Mesendoderm (in vitro differentiated cells): ENCODE results near the gene MOB3C.

ENCODE experiments used
- DNase-seq: peaks from one replicate; pipeline ENCODE4 v3.0.0; 2013
- H2AK5ac ChIP-seq: 2 replicates; pipeline ENCODE4 v1.6.1; 2013; ENCODE audit warnings: low read length, inconsistent platforms
- H2BK120ac ChIP-seq: 2 replicates; pipeline ENCODE4 v1.6.1; 2013; ENCODE audit warnings: low read depth, mild to moderate bottlenecking, low read length, moderate library complexity, mixed read lengths
- H2BK15ac ChIP-seq: replicated peaks from 2 replicates; pipeline ENCODE4 v1.6.1; 2013; ENCODE audit warnings: low read depth, mild to moderate bottlenecking, moderate library complexity
- H2BK5ac ChIP-seq: 2 replicates; pipeline ENCODE4 v1.6.1; 2013; ENCODE audit warnings: low read length, inconsistent platforms
- H3K18ac ChIP-seq: 2 replicates; pipeline ENCODE4 v1.6.1; 2013; ENCODE audit warnings: mild to moderate bottlenecking, low read length, mixed read lengths
- H3K23ac ChIP-seq: one replicate; pipeline ENCODE4 v1.6.1; 2013; ENCODE audit warnings: low read length
- H3K27ac ChIP-seq: 2 replicates; pipeline ENCODE4 v1.5.1; 2013; ENCODE audit warnings: low read depth, mild to moderate bottlenecking, inconsistent platforms, low read length, moderate library complexity
- H3K27me3 ChIP-seq: 2 replicates; pipeline ENCODE4 v1.6.1; 2013; ENCODE audit warnings: low read length, control low read depth, mild to moderate bottlenecking, inconsistent platforms; ENCODE audit not compliant: insufficient read depth, poor library complexity
- H3K36me3 ChIP-seq: 2 replicates; pipeline ENCODE4 v1.6.1; 2013; ENCODE audit warnings: low read length, inconsistent platforms; ENCODE audit not compliant: control insufficient read depth, insufficient read depth
- H3K4ac ChIP-seq: one replicate; pipeline ENCODE4 v1.6.1; 2013; ENCODE audit warnings: low read depth, mild to moderate bottlenecking, low read length, moderate library complexity
- H3K4me1 ChIP-seq: 2 replicates; pipeline ENCODE4 v1.6.1; 2013; ENCODE audit warnings: low read depth, low read length, inconsistent platforms; ENCODE audit not compliant: control insufficient read depth
- H3K4me2 ChIP-seq: 2 replicates; pipeline ENCODE4 v1.6.1; 2013; ENCODE audit warnings: low read length
- H3K4me3 ChIP-seq: 2 replicates; pipeline ENCODE4 v1.5.1; 2013; ENCODE audit warnings: mild to moderate bottlenecking, low read length
- H3K56ac ChIP-seq: one replicate; pipeline ENCODE4 v1.6.1; 2013; ENCODE audit warnings: low read length
- H3K79me1 ChIP-seq: 2 replicates; pipeline ENCODE4 v1.6.1; 2013; ENCODE audit warnings: low read length, inconsistent platforms
- H3K79me2 ChIP-seq: 2 replicates; pipeline ENCODE4 v1.6.1; 2013; ENCODE audit warnings: mild to moderate bottlenecking, low read length; ENCODE audit not compliant: control insufficient read depth, insufficient read depth
- H3K9ac ChIP-seq: 2 replicates; pipeline ENCODE4 v1.6.1; 2013; ENCODE audit warnings: low read length, inconsistent platforms
- H4K5ac ChIP-seq: one replicate; pipeline ENCODE4 v1.6.1; 2013; ENCODE audit warnings: low read length
- H4K8ac ChIP-seq: one replicate; pipeline ENCODE4 v1.6.1; 2013; ENCODE audit warnings: low read depth, mild to moderate bottlenecking, control low read depth, low read length, moderate library complexity
- WGBS: extraction: QIAGEN DNeasy Blood & Tissue Kit; methylation state at CpG from one replicate; pipeline ENCODE4 v1.1.7; 2013; ENCODE audit warnings: low lambda C conversion rate, missing lambda C conversion rate; ENCODE audit not compliant: insufficient coverage; ENCODE audit errors: extremely low coverage; 5-methylcytosine and 5-hydroxymethylcytosine counted together

MOB3C gene

DNA sequence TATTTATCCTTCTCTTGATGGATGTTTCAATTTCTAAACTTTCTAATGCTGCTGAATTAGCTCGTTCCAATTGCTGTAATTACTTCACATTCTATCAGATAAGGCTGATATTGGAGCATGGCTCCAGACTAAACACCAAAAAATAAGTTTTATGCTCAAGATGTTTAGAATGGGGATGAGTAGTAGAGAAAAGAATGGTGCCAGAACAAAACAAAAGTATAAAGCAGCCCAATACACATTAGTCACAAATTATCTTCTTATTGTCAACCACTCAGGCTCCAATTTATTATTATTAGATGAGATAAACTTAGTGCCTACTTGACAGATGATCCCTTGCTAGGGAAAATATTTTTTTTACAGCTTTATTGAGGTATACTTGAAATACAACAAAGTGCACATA, 29.7 kb upstream of the MOB3C start:
- H4K5ac ChIP-seq, result no peak overlapping the region
- no peak overlapping the region for H3K4me2 ChIP-seq
- no peak overlapping the region for H4K8ac ChIP-seq
- no peaks in the 10 kb centered on the region for H3K79me1 ChIP-seq
- WGBS, result no CpG with 5 or more reads among the region's 1 CpG
- H3K23ac ChIP-seq, result no peak overlapping the region
- H2BK15ac ChIP-seq, result no peak overlapping the region
- H3K56ac ChIP-seq, result no peak overlapping the region
- no peak overlapping the region for H3K4ac ChIP-seq
- no peaks in the 10 kb centered on the region for H3K27me3 ChIP-seq
- H3K18ac ChIP-seq, result no peak overlapping the region
- no peak overlapping the region for H3K9ac ChIP-seq
- H3K4me1 ChIP-seq, result no peaks in the 10 kb centered on the region
- DNase-seq, result no peak
- no peak overlapping the region for H3K4me3 ChIP-seq
- H2BK120ac ChIP-seq, result no peak overlapping the region
- H3K27ac ChIP-seq, result no peak overlapping the region
- H3K79me2 ChIP-seq, result no peaks in the 10 kb centered on the region
- H2BK5ac ChIP-seq, result no peak overlapping the region
- H3K36me3 ChIP-seq, result no peaks in the 10 kb centered on the region
- H2AK5ac ChIP-seq, result no peak overlapping the region

DNA sequence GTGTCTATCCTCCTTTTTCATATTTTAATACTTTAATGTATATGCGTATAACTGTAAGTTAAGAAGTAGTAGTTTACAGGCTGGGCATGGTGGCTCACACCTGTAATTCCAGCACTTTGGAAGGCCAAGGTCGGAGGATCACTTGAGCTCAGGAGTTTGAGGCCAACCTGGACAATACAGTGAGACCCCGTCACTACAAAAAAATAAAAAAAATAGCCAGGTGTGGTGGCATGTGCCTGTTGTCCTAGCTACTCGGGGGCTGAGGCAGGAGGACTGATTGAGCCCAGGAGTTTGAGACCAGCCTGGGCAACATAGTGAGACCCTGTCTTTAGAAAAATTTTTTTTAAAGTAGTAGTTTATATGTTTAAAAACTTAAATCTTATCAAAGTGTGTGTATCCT, 29.2 kb upstream of the MOB3C start:
- no peak overlapping the region for H4K8ac ChIP-seq
- H3K56ac ChIP-seq, result no peak overlapping the region
- H3K4ac ChIP-seq, result no peak overlapping the region
- no peaks in the 10 kb centered on the region for H3K79me1 ChIP-seq
- H3K4me1 ChIP-seq, result no peaks in the 10 kb centered on the region
- H3K23ac ChIP-seq, result no peak overlapping the region
- H3K4me2 ChIP-seq, result no peak overlapping the region
- H2BK15ac ChIP-seq, result no peak overlapping the region
- no CpG with 5 or more reads among the region's 4 CpGs for WGBS
- H2AK5ac ChIP-seq, result no peak overlapping the region
- no peaks in the 10 kb centered on the region for H3K36me3 ChIP-seq
- H2BK120ac ChIP-seq, result no peak overlapping the region
- H2BK5ac ChIP-seq, result no peak overlapping the region
- no peak overlapping the region for H3K4me3 ChIP-seq
- no peaks in the 10 kb centered on the region for H3K27me3 ChIP-seq
- H3K18ac ChIP-seq, result no peak overlapping the region
- H3K79me2 ChIP-seq, result no peaks in the 10 kb centered on the region
- no peak overlapping the region for H4K5ac ChIP-seq
- no peak for DNase-seq
- H3K27ac ChIP-seq, result no peak overlapping the region
- H3K9ac ChIP-seq, result no peak overlapping the region

DNA sequence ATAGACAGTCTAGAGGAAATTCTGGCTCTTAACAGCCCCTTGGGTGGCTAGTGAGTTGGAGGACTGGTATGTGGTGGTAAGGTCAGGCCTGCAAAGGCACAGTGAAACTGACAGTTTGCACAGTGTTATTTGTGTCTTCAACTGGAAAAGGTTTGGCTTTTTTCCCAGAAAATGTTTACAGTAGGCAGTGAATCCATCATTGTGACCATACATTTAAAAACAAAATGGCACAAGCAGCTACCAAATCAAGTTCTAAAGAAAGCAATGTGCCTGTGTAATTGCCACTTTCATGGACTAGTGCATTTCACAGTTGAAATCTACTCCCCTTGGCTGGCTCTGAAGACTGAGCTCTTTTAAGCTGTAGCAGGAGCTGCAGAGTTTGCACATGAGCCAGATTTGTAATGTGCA, 26.8 kb upstream of the MOB3C start:
- Histone ChIP-seq H2AK5ac (no peak overlapping the region), H2BK5ac (no peak overlapping the region), H3K56ac (no peak overlapping the region), H3K79me2 (no peaks in the 10 kb centered on the region), H3K4ac (no peak overlapping the region), H3K27me3 (no peaks in the 10 kb centered on the region), H3K4me3 (no peak overlapping the region), H2BK15ac (no peak overlapping the region), H3K27ac (no peak overlapping the region), H4K5ac (no peak overlapping the region), H3K23ac (no peak overlapping the region), H3K36me3 (no peaks in the 10 kb centered on the region), H3K4me1 (no peaks in the 10 kb centered on the region), H3K4me2 (no peak overlapping the region), H3K79me1 (no peaks in the 10 kb centered on the region), H3K18ac (no peak overlapping the region), H4K8ac (no peak overlapping the region), H2BK120ac (no peak overlapping the region), H3K9ac (no peak overlapping the region)
- no peak for DNase-seq

DNA sequence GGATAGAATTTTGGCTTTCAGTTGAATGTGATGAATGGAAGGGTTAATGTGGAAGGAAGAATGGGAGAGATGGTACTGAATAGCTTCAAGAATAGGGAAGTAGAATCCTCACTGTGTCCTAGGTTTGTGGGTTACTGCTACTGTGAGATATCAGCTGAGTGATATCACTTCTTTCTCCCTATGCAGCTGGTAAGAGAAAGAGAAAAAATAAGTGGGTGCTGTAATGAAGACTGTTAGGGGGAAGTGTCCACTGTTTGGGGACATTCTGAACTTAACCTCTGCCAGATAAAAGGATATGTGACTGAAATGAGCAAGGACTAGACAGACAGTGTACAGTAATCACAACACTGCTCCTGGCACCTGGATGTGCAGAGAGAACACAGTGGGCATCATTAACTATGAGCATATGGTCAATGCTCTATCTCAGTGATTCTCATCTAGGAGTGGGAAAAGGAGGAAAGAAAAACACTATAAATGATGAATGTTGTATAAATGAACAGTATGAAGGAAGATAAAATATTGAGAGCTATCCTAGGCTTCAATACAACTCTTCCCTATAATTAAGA, 25.6 kb upstream of the MOB3C start:
- no peak overlapping the region for H2BK120ac ChIP-seq
- H3K4me3 ChIP-seq, result no peak overlapping the region
- no peak overlapping the region for H3K56ac ChIP-seq
- H3K4me1 ChIP-seq, result no peaks in the 10 kb centered on the region
- no peaks in the 10 kb centered on the region for H3K27me3 ChIP-seq
- no peak for DNase-seq
- no peak overlapping the region for H2BK5ac ChIP-seq
- no peak overlapping the region for H3K23ac ChIP-seq
- no peak overlapping the region for H3K4me2 ChIP-seq
- H4K8ac ChIP-seq, result no peak overlapping the region
- no peaks in the 10 kb centered on the region for H3K79me2 ChIP-seq
- no peak overlapping the region for H3K9ac ChIP-seq
- H3K36me3 ChIP-seq, result no peaks in the 10 kb centered on the region
- H4K5ac ChIP-seq, result no peak overlapping the region
- H2BK15ac ChIP-seq, result no peak overlapping the region
- no peak overlapping the region for H3K27ac ChIP-seq
- H3K18ac ChIP-seq, result no peak overlapping the region
- H3K4ac ChIP-seq, result no peak overlapping the region
- H2AK5ac ChIP-seq, result no peak overlapping the region
- no peaks in the 10 kb centered on the region for H3K79me1 ChIP-seq

DNA sequence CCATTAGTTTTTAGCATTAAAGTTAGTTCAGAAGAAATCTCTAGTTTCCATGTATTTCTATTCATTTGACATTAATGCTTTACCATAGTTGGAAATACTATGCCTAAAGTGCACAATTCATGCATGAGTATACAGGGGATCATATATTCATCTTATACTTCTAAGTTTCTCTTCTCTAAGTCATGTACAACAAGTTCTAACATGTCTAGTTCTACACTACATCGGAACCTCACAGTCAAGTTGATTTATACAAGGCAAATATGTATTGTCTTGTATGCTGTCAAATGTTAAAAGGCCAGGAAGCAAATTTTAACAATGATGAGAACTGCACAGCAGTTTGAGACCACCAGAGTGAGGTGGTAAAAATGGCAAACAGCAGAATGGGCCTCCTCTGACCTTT, 22.9 kb upstream of the MOB3C start:
- Histone ChIP-seq H3K4me3 (no peak overlapping the region), H3K36me3 (no peaks in the 10 kb centered on the region), H3K4me2 (no peak overlapping the region), H2BK120ac (no peak overlapping the region), H2BK15ac (no peak overlapping the region), H3K79me1 (no peaks in the 10 kb centered on the region), H4K8ac (no peak overlapping the region), H4K5ac (no peak overlapping the region), H3K27me3 (no peaks in the 10 kb centered on the region), H3K56ac (no peak overlapping the region), H2BK5ac (no peak overlapping the region), H3K9ac (no peak overlapping the region), H3K79me2 (no peaks in the 10 kb centered on the region), H3K4ac (no peak overlapping the region), H3K23ac (no peak overlapping the region), H2AK5ac (no peak overlapping the region), H3K18ac (no peak overlapping the region), H3K27ac (no peak overlapping the region), H3K4me1 (no peaks in the 10 kb centered on the region)
- WGBS, result no CpG with 5 or more reads among the region's 1 CpG
- no peak for DNase-seq

GRCh38 chr1:46638921-46639320, 22.3 kb upstream of the MOB3C start:
- Histone ChIP-seq H3K4me1 (no peaks in the 10 kb centered on the region), H3K36me3 (no peaks in the 10 kb centered on the region)

More at GRCh38 chr1:46638921-46639320, 22.3 kb upstream of the MOB3C start:
- Histone ChIP-seq H3K27ac (no peak overlapping the region), H3K4ac (no peak overlapping the region), H2BK5ac (no peak overlapping the region), H3K18ac (no peak overlapping the region), H3K79me1 (no peaks in the 10 kb centered on the region), H4K8ac (no peak overlapping the region), H3K23ac (no peak overlapping the region), H2BK15ac (no peak overlapping the region), H4K5ac (no peak overlapping the region), H3K9ac (no peak overlapping the region), H3K4me2 (no peak overlapping the region), H3K56ac (no peak overlapping the region), H3K79me2 (no peaks in the 10 kb centered on the region), H3K4me3 (no peak overlapping the region), H3K27me3 (no peaks in the 10 kb centered on the region), H2AK5ac (no peak overlapping the region), H2BK120ac (no peak overlapping the region)
- DNase-seq, result no peak
